Esophagus muscularis mucosa (tissue), 4 donors: ENCODE data around the gene BRMS1. TPM values are rescaled to one million over a fixed set of nuclear protein-coding genes. Genes with fewer than 3 reads are reported as not detected.

ENCODE experiments used
- DNase-seq: peaks from one replicate; pipeline ENCODE4 v3.0.0-alpha.2; 2017; ENCODE audit errors: extremely low spot score
- H3K27ac ChIP-seq, 4 donors: fragments of 200-600 bp; sonication (generic); replicated peaks in 1 of 4; 1 replicate in 3 of 4; 2 replicates in 1 of 4; pipeline ENCODE4 v1.5.1; 2016 to 2019; ENCODE audit warnings: mild to moderate bottlenecking in 1 of 4
- H3K27me3 ChIP-seq, 4 donors: fragments of 200-600 bp; sonication (generic); one replicate each; pipeline versions ENCODE4 v1.5.1 to v1.6.0; 2016 to 2019
- H3K36me3 ChIP-seq, 4 donors: fragments of 200-600 bp; sonication (generic); one replicate each; pipeline ENCODE4 v1.5.1; 2016 to 2019
- H3K4me1 ChIP-seq, 4 donors: fragments of 200-600 bp; sonication (generic); one replicate each; pipeline ENCODE4 v1.5.1; 2016 to 2019
- H3K4me3 ChIP-seq, 4 donors: fragments of 200-600 bp; sonication (generic); 1 replicate in 2 of 4; 2 replicates in 2 of 4; pipeline ENCODE4 v1.5.1; 2016 to 2019; ENCODE audit warnings: mild to moderate bottlenecking in 4 of 4, moderate library complexity in 1 of 4
- H3K9me3 ChIP-seq, 4 donors: fragments of 200-600 bp; sonication (generic); 1 replicate in 3 of 4; 2 replicates in 1 of 4; pipeline ENCODE4 v1.5.1; 2016 to 2019
- CTCF ChIP-seq, 3 experiments: fragments of 200-600 bp in 2 of 3; fragments of 450-650 bp in 1 of 3; sonication (generic) in 2 of 3; IDR thresholded peaks; one replicate each; pipeline ENCODE4 v1.5.1; 2017 to 2019; ENCODE audit warnings: antibody characterized with exemption in 3 of 3, mild to moderate bottlenecking in 2 of 3, moderate library complexity in 1 of 3
- EP300 ChIP-seq: sonication (generic); formaldehyde crosslinking; IDR thresholded peaks from one replicate; pipeline ENCODE4 v1.6.1; 2017; ENCODE audit warnings: antibody characterized with exemption
- POLR2A ChIP-seq: fragments of 450-650 bp; IDR thresholded peaks from one replicate; pipeline ENCODE4 v1.6.1; 2017; ENCODE audit warnings: antibody characterized with exemption, moderate library complexity, mild to moderate bottlenecking, low read depth
- POLR2AphosphoS5 ChIP-seq, 2 donors: sonication (generic); formaldehyde crosslinking; IDR thresholded peaks; one replicate each; pipeline ENCODE4 v1.6.1; 2017; ENCODE audit warnings: antibody characterized with exemption in 2 of 2
- WGBS: methylation state at CpG from one replicate; pipeline ENCODE4 v1.1.5; 2018; 5-methylcytosine and 5-hydroxymethylcytosine counted together
- intact Hi-C: fragments of 100-400 bp; cut with DNase I; formaldehyde crosslinking; loops from one replicate; pipeline ENCODE4 v1.15.1; 2023
- total RNA-seq, 4 donors: library from RNA; depleted of rRNA; stranded (reverse); fragments of >200 nt; gene quantifications; one replicate each; pipeline versions ENCODE4 v1.1.0 to v1.2.1, GENCODE V29; 2016

The BRMS1 gene
- total RNA-seq, 4 donors from 2014 or later = 22.8 to 35.1 (median 34.1) TPM

DNA sequence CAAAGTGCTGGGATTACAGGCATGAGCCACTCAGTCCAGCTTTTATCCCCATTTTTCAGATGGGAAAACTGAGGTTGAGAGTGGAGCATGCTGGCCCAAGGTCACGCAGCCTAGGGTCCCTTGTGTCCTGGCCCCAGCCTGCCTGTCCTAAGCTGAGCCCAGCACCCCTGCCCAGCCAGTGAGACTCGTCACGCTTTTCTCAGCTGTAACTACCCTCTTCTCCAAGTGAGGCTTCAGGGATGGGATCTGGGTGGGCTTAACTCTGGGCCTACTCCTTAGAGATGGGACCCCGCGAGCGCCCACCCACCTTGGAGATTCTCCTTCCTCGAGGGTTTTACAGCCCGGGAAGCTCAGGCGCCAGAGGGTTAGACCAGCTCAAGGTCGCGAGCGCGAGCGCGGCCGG lies 53.6 kb downstream of the BRMS1 start:
- TF ChIP-seq CTCF (IDR thresholded peaks at IDR 0.05) (no peak), POLR2A (no peak), EP300 (no peak), POLR2AphosphoS5 (IDR thresholded peaks at IDR 0.05) (no peak)
- 63% methylated on average over 2 of the region's 16 CpGs for WGBS
- DNase-seq = no peak
- Histone ChIP-seq H3K4me3 (peak overlapping the region; percentile 47 to 63 (median 52)), H3K36me3 (peaks cover 0 to 12% (median 0%) of the 10 kb centered on the region in 4 donors), H3K9me3 (no peaks in the 10 kb centered on the region), H3K27ac (no peak overlapping the region), H3K4me1 (peaks cover 27 to 48% (median 39%) of the 10 kb centered on the region in 4 donors), H3K27me3 (peaks cover 2 to 52% (median 20%) of the 10 kb centered on the region in 4 donors)
- intact Hi-C loops = no loop called here

DNA sequence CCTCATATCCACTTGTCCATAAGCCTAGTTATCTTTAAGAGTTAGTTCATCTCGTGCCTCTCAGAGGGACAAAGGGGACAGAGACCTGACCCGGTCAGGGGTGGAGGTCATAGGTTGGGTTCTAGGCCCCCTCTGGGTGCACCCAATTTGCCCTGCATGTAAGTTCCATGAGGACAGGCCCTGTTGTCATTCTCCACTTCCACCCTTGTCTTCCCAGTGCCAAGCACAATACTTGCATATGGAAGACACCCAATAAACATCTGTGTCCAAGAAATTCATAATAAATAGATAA lies 54.6 kb downstream of the BRMS1 start:
- H3K36me3 ChIP-seq = peaks cover 0 to 16% (median 2%) of the 10 kb centered on the region in 4 donors
- no peaks in the 10 kb centered on the region for H3K9me3 ChIP-seq
- intact Hi-C loops = no loop called here
- TF ChIP-seq POLR2A (no peak), EP300 (no peak), CTCF (IDR thresholded peaks at IDR 0.05) (no peak), POLR2AphosphoS5 (IDR thresholded peaks at IDR 0.05) (no peak)
- DNase-seq = no peak
- H3K4me3 ChIP-seq = no peak overlapping the region
- H3K27ac ChIP-seq = no peak overlapping the region
- H3K4me1 ChIP-seq = peaks cover 37 to 59% (median 40%) of the 10 kb centered on the region in 4 donors
- peaks cover 2 to 42% (median 20%) of the 10 kb centered on the region in 4 donors for H3K27me3 ChIP-seq
- 85% methylated on average over 2 of the region's 2 CpGs for WGBS

DNA sequence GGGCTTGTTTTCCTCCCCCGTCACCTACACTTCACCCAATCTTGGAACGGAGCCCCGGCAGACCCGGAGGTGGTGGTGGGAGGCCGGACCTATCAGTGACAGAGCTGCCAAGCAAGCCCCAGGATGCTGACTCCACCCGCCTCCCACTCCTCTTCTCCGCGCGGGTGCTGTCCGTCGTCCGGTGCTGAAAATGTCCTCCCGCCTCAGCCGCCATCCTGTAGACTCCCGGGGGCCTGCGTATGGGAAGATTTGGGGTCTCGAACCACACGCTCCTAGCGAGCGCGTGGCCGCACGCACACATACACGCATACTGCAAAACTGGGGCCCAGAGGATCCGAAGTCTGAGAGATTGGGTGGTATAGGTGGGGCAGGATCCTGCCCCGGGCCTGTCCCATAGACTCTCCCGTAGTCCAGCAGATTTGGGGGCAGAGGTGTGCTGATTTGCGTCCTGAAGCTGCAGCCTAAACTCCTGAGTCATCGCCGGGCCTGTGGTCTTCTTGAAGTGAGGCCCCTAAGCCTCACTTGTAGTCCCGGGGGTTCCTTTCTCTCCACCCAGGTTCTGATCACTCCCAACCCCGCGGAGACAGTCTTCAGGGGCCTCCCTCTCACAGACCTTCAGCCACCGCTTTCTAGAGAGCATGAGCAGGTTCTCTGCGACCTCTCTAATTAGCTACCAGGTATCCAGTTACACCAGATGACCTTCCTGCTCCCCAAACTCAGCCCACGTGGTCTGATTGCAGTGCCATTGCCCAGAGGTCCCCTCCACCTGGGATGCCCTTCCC lies 55.2 kb downstream of the BRMS1 start:
- intact Hi-C loops = no loop called here

GRCh38 chr11:66288671-66289547 lies 56.0 kb downstream of the BRMS1 start, which contains the start of gene YIF1A:
YIF1A (minus strand) TSS chr11:66289143; CDS start chr11:66288985, 158 bp downstream.
- DNase-seq = peak; percentile 99
- WGBS = under 1% methylated on average over 30 of the region's 87 CpGs
- Histone ChIP-seq H3K4me1 (peaks cover 38 to 64% (median 42%) of the 10 kb centered on the region in 4 donors), H3K9me3 (no peaks in the 10 kb centered on the region), H3K27ac (peak within 1 kb of the TSS; percentile 89 to 97 (median 93)), H3K4me3 (peak within 1 kb of the TSS; percentile 67 to 100 (median 88)), H3K27me3 (peaks cover 2 to 28% (median 19%) of the 10 kb centered on the region in 4 donors), H3K36me3 (peaks cover 0 to 30% (median 11%) of the 10 kb centered on the region in 4 donors)
- TF ChIP-seq POLR2A (peak; percentile 95), POLR2AphosphoS5 (IDR thresholded peaks at IDR 0.05) (peak; percentile 96 to 98), CTCF (IDR thresholded peaks at IDR 0.05) (peak in 1 of 3 experiments; percentile 31), EP300 (no peak)
- intact Hi-C loops = no loop called here

More for the DNA sequence above, 55.2 kb downstream of the BRMS1 start:
- H3K36me3 ChIP-seq = peaks cover 0 to 22% (median 4%) of the 10 kb centered on the region in 4 donors
- H3K27ac ChIP-seq = peak overlapping the region; percentile 89 to 97 (median 93)
- peaks cover 38 to 64% (median 42%) of the 10 kb centered on the region in 4 donors for H3K4me1 ChIP-seq
- peak overlapping the region; percentile 67 to 100 (median 88) for H3K4me3 ChIP-seq
- peaks cover 2 to 37% (median 20%) of the 10 kb centered on the region in 4 donors for H3K27me3 ChIP-seq
- no peak for TF ChIP-seq POLR2AphosphoS5 (IDR thresholded peaks at IDR 0.05)
- no peak for TF ChIP-seq CTCF (IDR thresholded peaks at IDR 0.05)
- TF ChIP-seq EP300 = no peak
- no peak for TF ChIP-seq POLR2A
- 22% methylated on average over 20 of the region's 36 CpGs for WGBS
- no peak for DNase-seq
- no peaks in the 10 kb centered on the region for H3K9me3 ChIP-seq
